Activated naive CD4-positive, alpha-beta T cell treated with anti-CD3 and anti-CD28 coated beads for 36 hours (primary cell): ENCODE results near the gene MBD5. TPM values are rescaled to one million over a fixed set of nuclear protein-coding genes. Genes with fewer than 3 reads are reported as not detected.

Experiments used
- CTCF ChIA-PET: fragments of 350-600 bp; sonication (Branson Sonifier 250); formaldehyde crosslinking; loops from one replicate; lab custom pipeline; 2021; ENCODE audit warnings: antibody characterized with exemption; lab: Charles Lee
- DNase-seq: peaks from one replicate; pipeline ENCODE4 v3.0.0-alpha.2; 2020
- H3K27ac Mint-ChIP-seq: one replicate; pipeline ENCODE4 v1.8.0; 2021; ENCODE audit warnings: mild to moderate bottlenecking, mixed read lengths
- H3K27me3 Mint-ChIP-seq: one replicate; pipeline ENCODE4 v1.8.0; 2021; ENCODE audit warnings: low read depth, mixed read lengths
- H3K36me3 Mint-ChIP-seq: one replicate; pipeline ENCODE4 v1.8.0; 2021; ENCODE audit warnings: low read depth, mixed read lengths
- H3K4me1 Mint-ChIP-seq: one replicate; pipeline ENCODE4 v1.8.0; 2021; ENCODE audit warnings: low read depth, mixed read lengths
- H3K4me3 Mint-ChIP-seq: one replicate; pipeline ENCODE4 v1.8.0; 2021; ENCODE audit warnings: mild to moderate bottlenecking, moderate library complexity, mixed read lengths
- H3K9me3 Mint-ChIP-seq: one replicate; pipeline ENCODE4 v1.8.0; 2021; ENCODE audit warnings: mixed read lengths
- intact Hi-C: fragments of 100-400 bp; cut with micrococcal nuclease; formaldehyde crosslinking; loops from one replicate; pipeline ENCODE4 v1.15.1; 2023
- total RNA-seq, 2 experiments: library from RNA; stranded (reverse); gene quantifications; one replicate each; pipeline ENCODE4 v1.2.3, GENCODE V29; 2021

MBD5 gene
- total RNA-seq, 2 experiments from 2014 or later: 19.6 to 20.2 TPM

DNA sequence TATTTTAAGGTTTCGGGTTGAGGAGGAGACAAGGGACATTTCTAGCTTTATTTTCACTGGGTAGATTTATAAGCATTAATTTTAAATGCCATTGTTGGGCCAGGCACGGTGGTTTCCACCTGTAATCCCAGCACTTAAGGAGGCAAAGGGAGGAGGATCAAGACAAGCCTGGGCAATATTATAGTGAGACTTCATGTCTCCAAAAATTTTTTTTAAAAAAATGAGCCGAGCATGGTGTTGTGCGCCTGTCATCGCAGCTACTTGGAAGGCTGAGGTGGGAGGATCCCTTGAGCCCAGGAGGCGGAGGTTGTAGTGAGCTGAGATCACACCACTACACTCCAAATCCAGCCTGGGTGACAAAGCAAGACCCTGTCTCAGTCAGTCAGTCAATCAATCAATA, 45.0 kb downstream of the MBD5 start:
- no peak overlapping the region for H3K27ac Mint-ChIP-seq
- H3K9me3 Mint-ChIP-seq: peaks cover 3% of the 10 kb centered on the region
- CTCF ChIA-PET: no interaction called here
- H3K4me3 Mint-ChIP-seq: no peak overlapping the region
- no peaks in the 10 kb centered on the region for H3K27me3 Mint-ChIP-seq
- H3K36me3 Mint-ChIP-seq: peaks cover 5% of the 10 kb centered on the region
- intact Hi-C loops: no loop called here
- no peak for DNase-seq
- H3K4me1 Mint-ChIP-seq: peaks cover 2% of the 10 kb centered on the region

DNA sequence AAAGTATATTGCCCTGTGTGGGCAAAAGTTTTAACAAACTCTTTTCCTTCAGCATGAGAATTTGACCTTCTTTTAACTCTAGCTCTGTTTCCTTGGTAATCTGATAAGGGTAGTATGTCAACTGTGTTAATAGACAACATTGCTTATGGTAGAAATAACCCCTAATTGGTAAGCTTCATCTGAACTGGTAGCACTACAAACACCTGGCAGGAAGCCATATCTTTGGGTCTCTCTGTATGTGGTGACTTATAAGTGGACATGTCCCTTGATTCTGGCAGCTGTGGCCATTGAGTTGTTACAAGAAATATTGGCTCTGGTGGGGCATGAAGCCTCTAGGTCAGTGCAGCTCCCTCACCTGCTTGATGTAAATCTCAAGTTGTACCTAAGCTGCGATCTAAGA, 46.9 kb downstream of the MBD5 start:
- Mint-ChIP-seq H3K36me3 (peaks cover 5% of the 10 kb centered on the region), H3K9me3 (peaks cover 3% of the 10 kb centered on the region), H3K4me3 (no peak overlapping the region), H3K4me1 (peaks cover 2% of the 10 kb centered on the region), H3K27ac (no peak overlapping the region), H3K27me3 (no peaks in the 10 kb centered on the region)
- CTCF ChIA-PET: no interaction called here
- intact Hi-C loops: no loop called here
- DNase-seq: no peak

DNA sequence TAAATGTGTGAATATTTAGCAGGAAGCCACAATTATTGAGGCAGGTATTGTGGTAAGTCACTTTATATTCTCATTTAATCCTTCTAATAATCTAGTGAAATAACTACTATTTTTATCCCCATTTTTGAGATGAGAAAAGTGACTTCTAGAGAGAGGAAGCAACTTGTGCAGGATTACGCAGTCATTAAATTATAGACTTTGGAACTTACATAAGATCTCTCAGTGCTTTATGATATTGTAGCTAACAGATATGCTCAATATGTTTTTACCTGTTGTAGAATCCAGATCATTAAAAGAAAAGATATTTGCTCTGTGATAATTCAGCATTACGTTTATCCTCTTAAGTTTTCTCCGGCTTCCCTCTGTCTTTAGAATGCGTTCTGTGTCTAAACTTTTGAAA, 50.5 kb downstream of the MBD5 start:
- Mint-ChIP-seq H3K9me3 (no peaks in the 10 kb centered on the region), H3K27ac (no peak overlapping the region), H3K36me3 (no peaks in the 10 kb centered on the region), H3K27me3 (no peaks in the 10 kb centered on the region), H3K4me1 (peaks cover 2% of the 10 kb centered on the region), H3K4me3 (no peak overlapping the region)
- CTCF ChIA-PET: interaction anchor here (0.7 kb wide), 1 partner anchor 471 kb away, joined by 3 read pairs; no protein-coding TSS in a partner anchor
- intact Hi-C loops: no loop called here
- DNase-seq: no peak

DNA sequence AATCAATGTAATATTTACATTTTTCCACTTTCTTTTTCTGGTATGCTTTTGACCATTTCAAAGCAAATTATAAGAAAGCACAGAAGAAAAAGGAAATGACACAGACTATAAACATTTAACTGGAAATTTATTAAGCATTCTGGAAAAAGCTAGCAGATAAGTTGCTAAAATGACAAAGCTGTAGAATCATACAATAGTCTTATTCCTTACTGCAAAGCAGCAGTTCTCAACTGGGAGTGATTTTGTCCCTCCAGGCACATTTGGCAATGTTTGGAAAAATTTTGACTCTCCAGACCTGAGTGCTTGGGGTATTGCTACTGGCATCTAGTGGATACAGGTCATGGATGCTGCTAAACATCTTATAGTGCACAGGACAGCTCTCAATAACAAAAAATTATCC, 75.1 kb downstream of the MBD5 start:
- no peak for DNase-seq
- peaks cover 11% of the 10 kb centered on the region for H3K9me3 Mint-ChIP-seq
- H3K27me3 Mint-ChIP-seq: no peaks in the 10 kb centered on the region
- H3K4me1 Mint-ChIP-seq: peaks cover 3% of the 10 kb centered on the region
- no peak overlapping the region for H3K27ac Mint-ChIP-seq
- no peaks in the 10 kb centered on the region for H3K36me3 Mint-ChIP-seq
- H3K4me3 Mint-ChIP-seq: no peak overlapping the region
- intact Hi-C loops: no loop called here
- CTCF ChIA-PET: no interaction called here

DNA sequence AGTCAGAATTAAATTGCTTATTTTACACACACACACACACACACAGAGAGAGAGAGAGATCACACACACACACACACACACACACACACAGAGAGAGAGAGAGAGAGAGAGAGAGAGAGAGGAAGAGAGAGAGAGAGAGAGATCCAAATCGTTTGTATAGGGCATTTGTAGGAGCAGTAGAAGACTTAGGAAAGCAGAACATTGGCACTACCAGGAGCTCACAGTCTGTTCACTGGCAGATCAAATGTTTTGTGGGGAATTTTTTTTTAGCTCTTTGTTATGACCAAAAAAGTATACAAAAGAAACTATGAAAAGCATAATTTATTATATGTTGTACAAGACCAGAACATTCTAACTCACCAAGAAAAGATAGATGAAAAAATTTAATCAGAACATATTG, 81.8 kb downstream of the MBD5 start:
- Mint-ChIP-seq H3K9me3 (no peaks in the 10 kb centered on the region), H3K4me3 (no peak overlapping the region), H3K27me3 (no peaks in the 10 kb centered on the region), H3K4me1 (peaks cover 2% of the 10 kb centered on the region), H3K36me3 (peaks cover 1% of the 10 kb centered on the region), H3K27ac (no peak overlapping the region)
- intact Hi-C loops: no loop called here
- CTCF ChIA-PET: no interaction called here
- no peak for DNase-seq

DNA sequence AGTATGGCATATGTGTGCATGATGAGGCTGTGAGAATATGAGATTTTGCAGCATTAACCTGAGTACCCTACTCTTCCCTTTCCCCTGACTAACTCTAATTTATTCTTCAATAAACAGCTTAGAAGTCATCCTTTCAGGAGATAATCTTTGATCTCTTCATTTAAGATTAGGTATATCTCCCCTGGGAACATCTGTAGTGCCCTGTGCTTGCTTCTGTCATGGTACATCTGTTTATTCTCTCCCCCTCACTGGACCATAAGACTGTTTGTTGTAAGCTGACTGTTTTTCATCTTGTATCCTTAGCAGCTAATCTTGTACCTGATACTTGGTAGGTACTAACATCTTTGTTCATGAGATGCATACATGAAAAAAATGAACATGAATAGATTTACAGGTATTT, 83.1 kb downstream of the MBD5 start:
- Mint-ChIP-seq H3K36me3 (peaks cover 5% of the 10 kb centered on the region), H3K27me3 (no peaks in the 10 kb centered on the region), H3K9me3 (no peaks in the 10 kb centered on the region), H3K27ac (no peak overlapping the region), H3K4me3 (no peak overlapping the region), H3K4me1 (peaks cover 2% of the 10 kb centered on the region)
- DNase-seq: no peak
- CTCF ChIA-PET: no interaction called here
- intact Hi-C loops: no loop called here

DNA sequence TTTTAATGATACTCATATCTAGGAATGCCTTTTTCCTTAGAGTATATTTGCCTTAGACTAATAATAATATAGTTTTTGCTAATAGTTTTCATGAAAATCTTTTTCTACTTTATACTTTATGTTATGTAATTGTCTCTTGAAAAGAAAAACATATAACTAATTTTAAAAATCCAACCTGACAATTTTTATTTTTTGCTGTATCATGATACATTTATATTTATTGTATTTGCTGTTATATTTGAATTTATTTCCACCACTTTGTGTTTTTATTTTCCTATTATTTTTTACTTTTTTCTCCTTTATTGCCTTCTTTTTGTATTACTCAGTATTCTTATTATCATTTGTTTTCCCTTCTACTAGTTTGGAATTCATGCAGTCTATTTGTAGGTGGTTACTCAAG, 85.4 kb downstream of the MBD5 start:
- H3K36me3 Mint-ChIP-seq: peaks cover 5% of the 10 kb centered on the region
- H3K4me1 Mint-ChIP-seq: peaks cover 14% of the 10 kb centered on the region
- H3K4me3 Mint-ChIP-seq: no peak overlapping the region
- DNase-seq: no peak
- intact Hi-C loops: no loop called here
- CTCF ChIA-PET: no interaction called here
- H3K9me3 Mint-ChIP-seq: no peaks in the 10 kb centered on the region
- no peaks in the 10 kb centered on the region for H3K27me3 Mint-ChIP-seq
- no peak overlapping the region for H3K27ac Mint-ChIP-seq

DNA sequence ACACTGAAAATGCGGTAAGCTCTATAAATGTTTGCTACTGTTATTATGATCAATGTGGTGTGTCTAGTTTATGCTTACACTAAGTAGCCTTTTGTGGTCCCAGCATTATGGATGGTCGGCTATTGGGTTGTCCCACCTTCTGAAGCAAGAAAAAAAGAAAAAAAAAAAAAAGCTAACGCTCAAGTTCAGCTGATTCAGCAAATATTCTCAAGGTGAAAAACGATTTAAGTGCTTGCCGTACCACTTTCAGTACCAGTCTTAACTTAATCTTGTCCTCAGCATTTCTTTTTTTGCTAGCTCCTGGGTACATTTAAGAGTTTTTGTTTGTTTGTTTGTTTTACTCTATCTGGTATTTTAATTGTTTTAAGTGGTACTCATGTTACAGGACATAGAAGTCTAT, 87.5 kb downstream of the MBD5 start:
- Mint-ChIP-seq H3K4me3 (no peak overlapping the region), H3K27ac (no peak overlapping the region), H3K9me3 (no peaks in the 10 kb centered on the region), H3K4me1 (peaks cover 14% of the 10 kb centered on the region), H3K36me3 (peaks cover 5% of the 10 kb centered on the region), H3K27me3 (no peaks in the 10 kb centered on the region)
- CTCF ChIA-PET: interaction anchor here (0.6 to 0.7 kb wide), 3 partner anchors 47 to 1005 kb away, joined by 3 to 4 read pairs (median 3); no protein-coding TSS in a partner anchor
- no peak for DNase-seq
- intact Hi-C loops: no loop called here

DNA sequence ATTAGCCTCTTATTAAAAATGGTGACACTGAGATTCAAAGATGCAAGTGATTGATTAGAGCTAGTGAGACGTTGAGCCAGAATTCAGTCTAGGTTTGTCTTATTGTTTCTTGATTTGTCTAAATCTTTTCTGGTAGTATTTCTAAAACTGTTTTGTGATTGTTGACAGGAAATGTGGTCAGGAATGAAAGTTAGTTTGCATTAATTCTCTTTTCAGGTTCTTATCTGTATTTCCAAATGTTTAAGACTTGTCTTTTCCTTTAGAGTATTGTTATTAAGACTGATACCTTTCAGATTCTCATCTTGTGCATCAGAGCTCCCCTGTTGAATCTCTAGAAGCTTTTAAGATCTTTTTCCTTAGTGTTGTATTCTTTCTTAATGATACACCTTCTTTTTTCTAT, 89.3 kb downstream of the MBD5 start:
- intact Hi-C loops: no loop called here
- H3K27ac Mint-ChIP-seq: no peak overlapping the region

DNA sequence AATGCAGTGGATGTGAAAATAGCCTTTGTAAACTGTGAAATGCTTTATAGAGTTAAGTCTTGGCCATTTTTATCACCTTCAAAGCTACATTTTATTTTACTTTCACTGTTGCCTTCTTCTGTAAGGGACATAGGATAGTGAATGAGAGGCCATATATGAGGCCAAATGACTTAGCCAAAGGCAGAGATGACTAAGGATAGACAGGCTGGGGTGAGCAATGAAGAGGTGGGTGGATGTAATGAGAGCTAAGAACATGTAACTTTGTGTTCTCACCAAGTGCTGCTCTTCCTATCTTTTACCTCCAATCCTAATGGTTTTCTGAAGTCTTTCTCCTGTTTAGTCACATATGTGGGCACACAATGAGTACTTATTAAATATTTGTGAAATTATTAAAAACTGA, 101.9 kb downstream of the MBD5 start:
- DNase-seq: no peak
- no peak overlapping the region for H3K27ac Mint-ChIP-seq
- H3K4me1 Mint-ChIP-seq: no peaks in the 10 kb centered on the region
- CTCF ChIA-PET: no interaction called here
- H3K9me3 Mint-ChIP-seq: peaks cover 2% of the 10 kb centered on the region
- H3K27me3 Mint-ChIP-seq: no peaks in the 10 kb centered on the region
- no peak overlapping the region for H3K4me3 Mint-ChIP-seq
- H3K36me3 Mint-ChIP-seq: peaks cover 5% of the 10 kb centered on the region
- intact Hi-C loops: no loop called here

More for the DNA sequence above, 89.3 kb downstream of the MBD5 start:
- peaks cover 14% of the 10 kb centered on the region for H3K4me1 Mint-ChIP-seq
- no peak overlapping the region for H3K4me3 Mint-ChIP-seq
- H3K36me3 Mint-ChIP-seq: peaks cover 5% of the 10 kb centered on the region
- no peak for DNase-seq
- H3K27me3 Mint-ChIP-seq: no peaks in the 10 kb centered on the region
- CTCF ChIA-PET: interaction anchor here (0.7 to 1.2 kb wide), 2 partner anchors 11 to 82 kb away, joined by 3 to 7 read pairs; no protein-coding TSS in a partner anchor
- no peaks in the 10 kb centered on the region for H3K9me3 Mint-ChIP-seq

DNA sequence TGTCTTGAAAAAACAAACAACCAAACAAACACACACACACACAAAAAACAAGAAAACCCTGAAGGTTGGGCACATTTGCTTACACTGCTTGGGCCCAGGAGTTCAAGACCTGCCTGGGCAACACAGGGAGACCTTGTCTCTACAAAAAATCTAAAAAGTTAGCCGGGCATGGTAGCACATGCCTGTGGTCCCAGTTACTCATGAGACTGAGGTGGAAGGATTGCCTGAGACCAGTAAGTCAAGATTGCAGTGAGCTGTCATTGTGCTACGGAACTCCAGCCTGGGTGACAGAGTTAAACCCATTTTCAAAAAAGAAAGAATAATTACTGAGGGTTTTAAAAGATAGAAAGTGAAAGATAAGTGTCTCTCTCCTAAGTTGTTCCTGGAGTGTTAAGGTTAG, 103.4 kb downstream of the MBD5 start:
- no peak for DNase-seq
- Mint-ChIP-seq H3K36me3 (peaks cover 5% of the 10 kb centered on the region), H3K27ac (no peak overlapping the region), H3K4me1 (no peaks in the 10 kb centered on the region), H3K27me3 (no peaks in the 10 kb centered on the region), H3K9me3 (no peaks in the 10 kb centered on the region), H3K4me3 (no peak overlapping the region)
- intact Hi-C loops: no loop called here
- CTCF ChIA-PET: no interaction called here

DNA sequence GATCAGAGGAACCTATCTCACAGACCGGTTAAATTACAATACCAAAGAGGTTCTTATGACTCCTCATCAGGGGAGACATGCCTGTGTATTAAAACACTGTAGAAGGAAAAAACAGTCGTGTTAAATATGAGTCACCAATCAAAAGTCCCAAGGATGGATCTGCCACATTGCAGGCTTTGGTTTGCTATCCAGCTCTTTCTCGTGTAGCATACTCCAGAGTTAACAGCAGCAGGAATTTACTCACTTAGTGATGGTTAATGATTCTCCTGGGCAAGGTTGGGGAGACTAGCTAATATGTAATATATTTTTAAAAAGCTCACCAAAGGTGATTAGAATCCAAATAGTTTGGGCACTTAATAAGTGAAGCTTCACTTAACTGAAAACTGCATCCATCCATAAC, 109.7 kb downstream of the MBD5 start:
- H3K27ac Mint-ChIP-seq: no peak overlapping the region
- no peaks in the 10 kb centered on the region for H3K27me3 Mint-ChIP-seq
- H3K4me1 Mint-ChIP-seq: peaks cover 2% of the 10 kb centered on the region
- H3K9me3 Mint-ChIP-seq: no peaks in the 10 kb centered on the region
- CTCF ChIA-PET: no interaction called here
- no peaks in the 10 kb centered on the region for H3K36me3 Mint-ChIP-seq
- DNase-seq: no peak
- intact Hi-C loops: no loop called here
- no peak overlapping the region for H3K4me3 Mint-ChIP-seq

DNA sequence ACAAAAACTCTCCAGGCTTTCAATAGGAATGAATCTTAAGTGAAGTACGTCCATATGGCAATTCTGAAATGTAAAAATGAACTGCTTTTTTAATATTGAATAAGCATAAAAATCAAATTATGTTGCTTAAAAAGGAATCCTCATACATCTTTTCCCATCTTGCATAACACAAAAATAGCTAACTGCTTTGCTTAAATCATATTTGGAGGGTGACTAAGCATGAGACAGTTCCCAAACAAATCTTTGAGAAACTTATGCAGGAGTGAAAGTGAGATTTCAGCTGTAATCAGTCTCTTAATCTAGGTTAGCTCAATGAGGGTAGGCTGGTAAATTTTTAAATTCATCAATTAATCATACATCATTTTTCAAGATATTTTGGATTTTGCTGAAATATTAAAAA, 111.5 kb downstream of the MBD5 start:
- CTCF ChIA-PET: no interaction called here
- Mint-ChIP-seq H3K9me3 (no peaks in the 10 kb centered on the region), H3K4me1 (peaks cover 2% of the 10 kb centered on the region), H3K27me3 (no peaks in the 10 kb centered on the region), H3K27ac (no peak overlapping the region), H3K36me3 (no peaks in the 10 kb centered on the region), H3K4me3 (no peak overlapping the region)
- intact Hi-C loops: no loop called here
- DNase-seq: no peak

DNA sequence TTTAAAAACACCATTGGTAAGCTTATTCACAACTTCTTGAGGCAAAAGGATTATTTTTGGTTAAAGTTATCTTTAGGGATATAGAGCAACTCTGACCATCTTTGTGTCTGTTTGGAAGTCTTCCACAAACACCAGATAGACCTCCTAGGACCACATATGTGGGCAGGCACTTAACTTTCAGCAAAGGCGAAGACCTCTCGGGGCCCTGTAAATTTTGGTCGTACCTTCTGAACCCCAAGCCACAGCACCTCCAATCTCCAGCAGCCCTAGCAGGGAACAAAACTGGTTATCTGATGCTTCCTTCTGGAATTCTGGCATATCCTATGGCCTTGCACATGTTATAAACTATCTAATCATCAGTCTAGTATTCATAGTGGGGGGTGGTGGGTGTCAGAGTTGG, 114.8 kb downstream of the MBD5 start:
- Mint-ChIP-seq H3K36me3 (peaks cover 3% of the 10 kb centered on the region), H3K27ac (no peak overlapping the region), H3K27me3 (no peaks in the 10 kb centered on the region), H3K4me3 (no peak overlapping the region), H3K4me1 (no peaks in the 10 kb centered on the region), H3K9me3 (no peaks in the 10 kb centered on the region)
- intact Hi-C loops: no loop called here
- no peak for DNase-seq
- CTCF ChIA-PET: no interaction called here
